HG02884 (cell line): ENCODE data around the gene NCAPD2.
"Not testable (repeated sequence)": the region's sequence is repeated elsewhere in the genome, so short reads cannot be mapped to it uniquely, and the experiment has no call there.

ENCODE experiments used
- ATAC-seq: cut with Tn5 transposase; IDR thresholded peaks from one replicate; pipeline ENCODE4 v1.9.1; 2021; ENCODE audit warnings: mild to moderate bottlenecking, moderate library complexity; ENCODE audit not compliant: unreplicated experiment

Gene NCAPD2

GRCh38 chr12:6489449-6489848 lies 4.5 kb upstream of the NCAPD2 start:
- ATAC-seq = no peak

GRCh38 chr12:6490673-6491072 lies 3.2 kb upstream of the NCAPD2 start:
- not testable (repeated sequence) for ATAC-seq

- ATAC-seq = peak; percentile 57
These were observed 935 bp upstream of the NCAPD2 start, which contains the start of gene MRPL51 for GRCh38 chr12:6492838-6493496. Gene MRPL51, minus strand, starts transcription at chr12:6493262. Its CDS starts 126 bp downstream, at chr12:6493136.

DNA sequence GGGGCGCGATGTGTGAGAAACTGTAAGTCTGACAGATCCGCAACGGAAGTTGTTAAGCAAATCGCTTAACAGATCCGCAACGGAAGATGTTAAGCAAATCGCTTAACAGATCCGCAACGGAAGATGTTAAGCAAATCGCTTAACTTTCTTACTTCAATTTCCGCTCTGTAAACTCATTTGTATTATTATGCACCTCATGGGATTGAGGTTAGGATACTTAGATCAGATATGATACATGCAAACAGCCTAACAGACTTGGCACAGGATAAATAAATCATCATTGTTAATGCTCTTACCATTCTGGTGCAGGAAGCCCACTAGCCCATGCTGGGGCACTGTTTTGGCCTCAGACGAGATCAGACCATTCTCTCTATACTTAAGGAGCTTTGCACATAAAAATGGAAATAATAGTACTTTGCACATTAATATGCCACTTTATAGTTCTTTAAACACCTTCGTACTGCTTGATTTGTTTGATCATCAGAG lies 399 bp downstream of the NCAPD2 start:
- peak; percentile 16 for ATAC-seq

DNA sequence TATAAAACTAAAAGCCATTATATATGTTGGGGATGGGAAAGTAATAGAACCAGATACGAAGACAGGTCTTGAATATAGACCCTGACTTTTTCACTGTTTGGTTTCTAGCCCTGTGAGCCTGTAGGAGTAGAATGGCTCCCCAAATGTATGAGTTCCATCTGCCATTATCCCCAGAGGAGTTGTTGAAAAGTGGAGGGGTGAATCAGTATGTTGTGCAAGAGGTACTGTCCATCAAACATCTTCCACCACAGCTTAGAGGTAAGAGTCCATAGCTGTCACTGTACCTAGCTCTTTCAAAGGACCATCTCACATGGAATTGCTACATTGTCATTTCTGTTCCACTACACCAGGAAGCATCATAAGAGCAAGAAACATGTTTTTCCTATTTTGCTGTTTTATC lies 1.1 kb downstream of the NCAPD2 start:
- no peak for ATAC-seq

GRCh38 chr12:6497291-6497690 lies 3.4 kb downstream of the NCAPD2 start:
- ATAC-seq = not testable (repeated sequence)

GRCh38 chr12:6500466-6500865 lies 6.6 kb downstream of the NCAPD2 start:
- no peak for ATAC-seq

DNA sequence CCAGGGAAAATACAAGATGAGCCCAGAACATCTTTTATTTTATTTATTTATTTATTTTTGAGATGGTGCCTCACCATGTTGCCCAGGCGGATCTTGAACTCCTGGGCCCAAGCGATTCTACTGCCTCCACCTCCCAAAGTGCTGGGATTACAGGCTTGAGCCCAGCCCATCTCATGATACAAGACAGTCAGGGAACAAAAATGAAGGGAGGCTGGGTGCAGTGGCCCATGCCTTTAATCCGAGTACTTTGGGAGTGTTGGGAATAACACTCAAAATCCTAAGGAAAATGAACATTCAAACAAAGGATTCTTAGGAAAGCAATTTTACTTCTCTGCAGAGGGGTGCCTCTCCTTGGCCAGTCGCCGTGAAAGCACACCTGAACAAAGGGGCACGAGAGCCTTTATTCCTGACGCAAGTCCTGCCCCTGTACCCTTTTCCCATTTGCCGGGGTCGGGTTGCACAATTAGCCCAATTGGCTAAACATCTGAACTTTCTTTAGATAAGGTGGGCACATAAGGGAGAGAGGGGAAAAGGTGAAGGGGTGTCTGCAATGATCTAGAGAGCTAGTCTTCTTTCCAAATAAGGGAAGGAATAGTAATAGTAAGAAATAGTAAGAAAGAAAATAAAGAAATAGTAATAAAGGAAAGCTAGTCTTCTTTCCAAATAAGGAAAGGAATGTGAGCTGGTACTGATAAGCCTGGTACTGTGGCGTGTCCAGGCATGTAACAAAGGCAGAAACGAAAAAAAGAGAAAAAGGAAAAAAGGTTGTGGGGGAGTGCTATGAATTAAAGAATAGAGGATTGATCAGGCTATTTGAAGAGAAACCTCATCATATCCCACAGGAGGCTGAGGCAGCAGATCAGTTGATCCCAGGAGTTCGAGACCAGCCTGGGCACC lies 13.4 kb downstream of the NCAPD2 start:
- no peak for ATAC-seq

DNA sequence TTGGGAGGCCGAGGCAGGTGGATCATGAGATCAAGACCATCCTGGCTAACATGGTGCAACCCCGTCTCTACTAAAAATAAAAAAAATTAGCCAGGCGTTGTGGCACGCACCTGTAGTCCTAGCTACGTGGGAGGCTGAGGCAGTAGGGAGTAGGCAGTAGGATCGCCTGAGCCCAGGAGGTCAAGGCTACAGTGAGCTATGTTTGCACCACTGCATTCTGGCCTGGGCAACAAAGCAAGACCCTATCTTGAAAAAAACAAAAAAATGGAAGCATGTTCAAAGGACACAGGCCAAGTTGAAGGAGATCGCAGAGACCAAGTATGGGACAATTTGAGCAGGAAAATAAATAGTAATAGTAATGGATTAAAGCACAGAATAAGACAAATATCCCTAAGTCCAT lies 14.2 kb downstream of the NCAPD2 start:
- ATAC-seq = no peak

GRCh38 chr12:6520186-6520585 lies 26.3 kb downstream of the NCAPD2 start:
- no peak for ATAC-seq

GRCh38 chr12:6522193-6522592 lies 28.3 kb downstream of the NCAPD2 start:
- no peak for ATAC-seq

GRCh38 chr12:6523708-6524107 lies 29.8 kb downstream of the NCAPD2 start:
- ATAC-seq = no peak

DNA sequence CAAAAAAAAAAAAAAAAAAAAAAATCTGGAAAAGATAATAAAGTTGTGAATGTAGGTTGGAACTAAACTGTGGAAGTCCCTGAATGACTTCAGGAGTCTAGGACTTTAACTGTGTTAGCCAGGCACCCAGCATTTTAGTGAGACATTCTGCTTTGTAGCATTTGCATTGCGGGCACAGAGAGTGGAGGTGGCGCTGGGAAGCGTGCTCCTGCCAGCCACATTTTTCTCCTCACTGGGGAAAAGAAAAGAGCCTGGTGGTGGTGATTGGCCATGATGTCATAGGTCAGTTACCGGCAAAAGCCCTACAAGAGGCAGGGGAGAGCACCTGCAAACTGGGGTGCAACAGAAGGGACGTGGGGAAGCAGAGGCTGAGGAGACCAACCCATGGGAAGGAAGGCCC lies 30.7 kb downstream of the NCAPD2 start:
- ATAC-seq = no peak

- no peak for ATAC-seq
These were observed 32.3 kb downstream of the NCAPD2 start for GRCh38 chr12:6526201-6526600.

DNA sequence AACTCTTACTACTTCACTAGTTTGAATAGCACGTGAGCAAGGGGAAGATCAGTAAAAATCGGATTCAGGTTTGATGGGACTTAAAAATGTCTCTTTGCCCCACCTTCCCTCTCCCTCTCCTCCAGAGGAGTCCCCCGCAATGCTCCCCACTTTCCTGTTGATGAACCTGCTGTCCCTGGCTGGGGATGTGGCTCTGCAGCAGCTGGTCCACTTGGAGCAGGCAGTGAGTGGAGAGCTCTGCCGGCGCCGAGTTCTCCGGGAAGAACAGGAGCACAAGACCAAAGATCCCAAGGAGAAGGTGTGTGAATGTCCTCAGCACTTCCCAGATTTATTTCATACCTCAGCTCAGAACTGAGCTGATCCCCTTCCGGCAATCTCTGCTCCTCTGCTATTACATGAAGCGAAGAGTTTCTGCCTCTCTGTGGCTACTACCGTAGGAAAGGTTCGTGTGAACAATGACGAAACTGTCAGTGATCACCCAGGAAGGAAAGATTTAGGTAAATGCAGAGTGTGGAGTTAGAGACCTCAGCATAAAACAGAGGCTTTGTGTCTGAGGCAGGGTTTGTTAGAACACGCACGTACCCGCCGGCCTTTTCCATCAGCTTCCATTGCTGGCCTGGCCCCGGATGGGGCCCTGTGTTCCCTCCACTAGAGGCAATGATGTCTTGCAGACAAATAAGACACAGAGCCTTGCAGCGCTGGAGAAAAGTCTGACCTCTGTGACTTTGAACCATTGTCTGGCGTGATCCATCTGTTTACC lies 33.0 kb downstream of the NCAPD2 start:
- no peak for ATAC-seq

- ATAC-seq = no peak
These were observed 33.8 kb downstream of the NCAPD2 start for GRCh38 chr12:6527711-6528110.

- no peak for ATAC-seq
These were observed 34.8 kb downstream of the NCAPD2 start for GRCh38 chr12:6528539-6529235.

DNA sequence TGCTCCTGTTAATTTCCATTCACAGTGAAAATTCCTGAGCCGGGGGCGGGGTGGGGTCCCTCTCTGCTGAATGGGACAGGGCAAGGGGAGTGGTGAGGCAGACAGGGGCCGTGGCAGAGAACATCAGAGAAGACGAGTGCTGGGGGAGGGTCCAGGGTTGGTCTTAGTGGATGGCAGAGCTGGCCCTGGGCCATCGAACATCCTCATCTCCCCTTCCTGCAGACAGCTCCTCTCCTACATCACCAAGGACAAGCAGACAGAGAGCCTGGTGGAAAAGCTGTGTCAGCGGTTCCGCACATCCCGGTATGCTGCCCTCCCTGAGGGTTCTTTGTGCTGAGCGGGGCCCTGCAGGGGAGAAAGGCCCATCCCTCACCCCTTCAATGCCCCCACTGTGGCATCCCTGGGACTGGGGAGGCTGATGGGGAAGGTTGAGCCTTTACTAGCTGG lies 35.4 kb downstream of the NCAPD2 start:
- ATAC-seq = no peak

DNA sequence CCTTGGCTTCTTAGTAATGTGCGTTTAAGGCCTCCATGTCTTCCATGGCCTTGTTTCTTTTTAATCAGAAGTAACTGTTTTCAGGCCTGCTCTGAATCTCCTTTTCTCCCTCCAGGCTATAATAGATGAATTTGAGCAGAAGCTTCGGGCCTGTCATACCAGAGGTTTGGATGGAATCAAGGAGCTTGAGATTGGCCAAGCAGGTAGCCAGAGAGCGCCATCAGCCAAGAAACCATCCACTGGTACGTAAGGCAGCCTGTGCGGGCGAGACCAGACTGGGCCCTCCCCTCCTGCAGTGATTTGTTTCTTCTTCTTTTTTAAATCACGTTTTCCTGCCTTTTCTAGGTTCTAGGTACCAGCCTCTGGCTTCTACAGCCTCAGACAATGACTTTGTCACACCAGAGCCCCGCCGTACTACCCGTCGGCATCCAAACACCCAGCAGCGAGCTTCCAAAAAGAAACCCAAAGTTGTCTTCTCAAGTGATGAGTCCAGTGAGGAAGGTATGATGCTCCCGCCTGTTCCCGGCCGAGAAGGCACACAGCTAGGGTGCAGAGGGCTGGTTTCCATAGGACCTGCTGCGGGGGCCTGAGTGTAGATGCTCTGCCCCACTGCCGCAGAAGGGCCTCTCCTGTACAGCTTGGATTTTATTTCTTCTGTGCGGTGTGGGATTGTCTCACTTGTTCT lies 36.8 kb downstream of the NCAPD2 start:
- ATAC-seq = no peak
